ENCODE data around the gene SLC38A6. TPM values are rescaled to one million over a fixed set of nuclear protein-coding genes. Genes with fewer than 3 reads are reported as not detected.

SLC38A6 gene
- total and polyA plus RNA-seq, 2 of the 13 experiments (the other 11 are each of a cell fraction or from before 2014, with no cell fraction given), result 6.9 to 22.1 TPM

- 0 out of 2 replicates have a peak, but pooled peaks have one; percentile 72 for TF ChIP-seq ZNF251 (CRISPR knock-in tag; IDR thresholded peaks at IDR 0.05)
- 0 out of 2 replicates have a peak, but pooled peaks have one; percentile 37 for TF ChIP-seq BATF2 (CRISPR knock-in tag; IDR thresholded peaks at IDR 0.05)
- no peak for TF ChIP-seq GRHL1 (CRISPR knock-in tag; conservative IDR thresholded peaks at IDR 0.05)
- TF ChIP-seq SOX6 (IDR thresholded peaks at IDR 0.05), result no peak
- no peak; the same call in none of the 2 replicates for TF ChIP-seq SOX6 (CRISPR knock-in tag; IDR thresholded peaks at IDR 0.05)
- 0 out of 2 replicates have a peak, but pooled peaks have one; percentile 30 for TF ChIP-seq ZNF329 (CRISPR knock-in tag; IDR thresholded peaks at IDR 0.05; ENCODE audit: low read depth)
- TF ChIP-seq ZNF891 (CRISPR knock-in tag; IDR thresholded peaks at IDR 0.05), result peak; percentile 64
- TF ChIP-seq ZNF720 (CRISPR knock-in tag; IDR thresholded peaks at IDR 0.05), result no peak
- TF ChIP-seq GZF1 (CRISPR knock-in tag; IDR thresholded peaks at IDR 0.05), result 0 out of 2 replicates have a peak, but pooled peaks have one; percentile 74
- TF ChIP-seq PAX8 (CRISPR knock-in tag; IDR thresholded peaks at IDR 0.05; ENCODE audit: borderline replicate concordance), result no peak
- no peak for TF ChIP-seq RBM39 (IDR thresholded peaks at IDR 0.05; ENCODE audit: low read depth, low read length, poor library complexity, severe bottlenecking)
- no peak; the same call in 1 of the 2 replicates for TF ChIP-seq ZNF782 (CRISPR knock-in tag; IDR thresholded peaks at IDR 0.05; ENCODE audit: borderline replicate concordance)
- peak; percentile 100 for TF ChIP-seq ZNF317 (CRISPR knock-in tag; IDR thresholded peaks at IDR 0.05)
- TF ChIP-seq CAMTA2 (CRISPR knock-in tag; IDR thresholded peaks at IDR 0.05; ENCODE audit: borderline replicate concordance), result no peak
- no peak for TF ChIP-seq HES4 (CRISPR knock-in tag; IDR thresholded peaks at IDR 0.05; ENCODE audit: borderline replicate concordance)
- no peak for TF ChIP-seq SRSF9 (IDR thresholded peaks at IDR 0.05; ENCODE audit: borderline replicate concordance, insufficient read depth, low read depth, low read length, poor library complexity, severe bottlenecking)
- TF ChIP-seq KLF13 (CRISPR knock-in tag; IDR thresholded peaks at IDR 0.05), result 0 out of 2 replicates have a peak, but pooled peaks have one; percentile 18
- TF ChIP-seq KDM6A (CRISPR knock-in tag; IDR thresholded peaks at IDR 0.05; ENCODE audit: low read depth), result no peak
- TF ChIP-seq MBD4 (IDR thresholded peaks at IDR 0.05; ENCODE audit: borderline replicate concordance, low read length), result no peak
- no peak for TF ChIP-seq ZNF644 (CRISPR knock-in tag; IDR thresholded peaks at IDR 0.05; ENCODE audit: low read depth)
- peak; percentile 55 for TF ChIP-seq CBX1 (IDR thresholded peaks at IDR 0.05; ENCODE audit: low read depth)
- TF ChIP-seq ZNF563 (CRISPR knock-in tag; IDR thresholded peaks at IDR 0.05), result no peak; the same call in 1 of the 2 replicates
- TF ChIP-seq ZNF7 (CRISPR knock-in tag; IDR thresholded peaks at IDR 0.05), result no peak
- TF ChIP-seq ZNF761 (CRISPR knock-in tag; conservative IDR thresholded peaks at IDR 0.05), result peak; percentile 54; the same call in 1 of the 2 replicates
- peak; percentile 70 for TF ChIP-seq FOXK1 (CRISPR knock-in tag; IDR thresholded peaks at IDR 0.05; ENCODE audit: borderline replicate concordance, low read depth)
- TF ChIP-seq ZNF841 (CRISPR knock-in tag; IDR thresholded peaks at IDR 0.05; ENCODE audit: borderline replicate concordance), result no peak
- peak; percentile 45; the same call in 1 of the 2 replicates for TF ChIP-seq PHF21A (CRISPR knock-in tag; IDR thresholded peaks at IDR 0.05)
- peak; percentile 76; the same call in 1 of the 2 replicates for TF ChIP-seq ZBTB20 (CRISPR knock-in tag; IDR thresholded peaks at IDR 0.05; ENCODE audit: borderline replicate concordance, low read depth)
These were observed at the start of gene SLC38A6, which contains the start of gene TRMT5 (continued) for GRCh38 chr14:60980811-60981632.

Data from HepG2 (cell line).